PC-3 (cell line): ENCODE measurements around the gene MS4A18. TPM values are rescaled to one million over a fixed set of nuclear protein-coding genes. Genes with fewer than 3 reads are reported as not detected.
"Not testable (repeated sequence)": the region's sequence is repeated elsewhere in the genome, so short reads cannot be mapped to it uniquely, and the experiment has no call there.

Experiments
- ATAC-seq: fragments of 200-7000 bp; cut with Tn5 transposase; 2 replicates; pipeline ENCODE4 v1.9.1; 2020; ENCODE audit warnings: mild to moderate bottlenecking, moderate library complexity
- Bru-seq: library from RNA; stranded (reverse); fragments of 400-500 nt; gene quantifications from one replicate; lab custom pipeline; 2021; lab: Mats Ljungman, UMichigan
- BruChase-seq, 2 experiments: library from RNA; stranded (reverse); fragments of 400-500 nt; gene quantifications; one replicate each; lab custom pipeline; 2021; lab: Mats Ljungman, UMichigan
- BruUV-seq: library from RNA; stranded (reverse); fragments of 400-500 nt; replicated peaks from 2 replicates; lab custom pipeline; 2021; lab: Mats Ljungman, UMichigan
- CTCF ChIA-PET: fragments of 300-600 bp; sonication (Branson Sonifier 250); formaldehyde crosslinking; loops from one replicate; lab custom pipeline; 2022; ENCODE audit warnings: antibody characterized with exemption; lab: Charles Lee
- POLR2A ChIA-PET: fragments of 300-600 bp; sonication (Branson Sonifier 250); formaldehyde crosslinking; loops from one replicate; lab custom pipeline; 2022; ENCODE audit warnings: antibody characterized with exemption; ENCODE audit not compliant: unreplicated experiment; lab: Charles Lee
- DNase-seq: peaks from one replicate; pipeline ENCODE4 v3.0.0-alpha.2; 2015
- H2AFZ ChIP-seq: fragments of 300-600 bp; sonication (generic); 2 replicates; pipeline ENCODE4 v1.6.0; 2016; ENCODE audit warnings: antibody characterized with exemption, low read length
- H3F3A ChIP-seq: fragments of 300-600 bp; sonication (generic); one replicate; pipeline ENCODE4 v1.6.0; 2017; ENCODE audit warnings: antibody characterized with exemption, low read length, control low read depth, mild to moderate bottlenecking; ENCODE audit not compliant: unreplicated experiment
- H3K27ac ChIP-seq: fragments of 300-600 bp; sonication (generic); 2 replicates; pipeline ENCODE4 v1.5.1; 2016; ENCODE audit warnings: mild to moderate bottlenecking, low read length
- H3K27me3 ChIP-seq: fragments of 300-600 bp; sonication (generic); 2 replicates; pipeline ENCODE4 v1.6.1; 2016; ENCODE audit warnings: low read length, mixed read lengths
- H3K36me3 ChIP-seq: fragments of 300-600 bp; sonication (generic); 2 replicates; pipeline ENCODE4 v1.6.1; 2016; ENCODE audit warnings: low read depth, mixed run types, low read length, mixed read lengths
- H3K4me1 ChIP-seq: fragments of 300-600 bp; sonication (generic); 2 replicates; pipeline ENCODE4 v1.5.1; 2016; ENCODE audit warnings: low read length; ENCODE audit not compliant: insufficient read depth
- H3K4me2 ChIP-seq: fragments of 300-600 bp; sonication (generic); 2 replicates; pipeline ENCODE4 v1.6.0; 2016; ENCODE audit warnings: low read length
- H3K4me3 ChIP-seq: fragments of 300-600 bp; sonication (generic); 2 replicates; pipeline ENCODE4 v1.5.1; 2016; ENCODE audit warnings: mild to moderate bottlenecking, low read length, mixed read lengths
- H3K79me2 ChIP-seq: fragments of 300-600 bp; sonication (generic); 2 replicates; pipeline ENCODE4 v1.6.1; 2017; ENCODE audit warnings: low read length, mixed read lengths
- H3K9ac ChIP-seq: fragments of 300-600 bp; sonication (generic); 2 replicates; pipeline ENCODE4 v1.6.0; 2016; ENCODE audit warnings: mild to moderate bottlenecking, low read length
- H3K9me2 ChIP-seq: fragments of 300-600 bp; sonication (generic); replicated peaks from 2 replicates; pipeline ENCODE4 v1.6.1; 2016; ENCODE audit warnings: mixed run types, low read length, mixed read lengths
- H3K9me3 ChIP-seq: fragments of 300-600 bp; sonication (generic); 2 replicates; pipeline ENCODE4 v1.6.1; 2016; ENCODE audit warnings: low read length, mixed read lengths
- H4K20me1 ChIP-seq: fragments of 300-600 bp; sonication (generic); 2 replicates; pipeline ENCODE4 v1.6.1; 2016; ENCODE audit warnings: low read length, mixed read lengths
- CTCF ChIP-seq: fragments of 300-600 bp; sonication (generic); conservative IDR thresholded peaks from 2 replicates; pipeline ENCODE4 v1.5.1; 2017; ENCODE audit warnings: antibody characterized with exemption, low read depth, mild to moderate bottlenecking, low read length
- EZH2 ChIP-seq: fragments of 300-600 bp; sonication (generic); IDR thresholded peaks from one replicate; pipeline ENCODE4 v1.6.1; 2017; ENCODE audit warnings: antibody characterized with exemption, mild to moderate bottlenecking, low read length; ENCODE audit not compliant: unreplicated experiment
- EZH2phosphoT487 ChIP-seq: fragments of 300-600 bp; sonication (generic); IDR thresholded peaks from 2 replicates; pipeline ENCODE4 v1.6.1; 2018; ENCODE audit warnings: mild to moderate bottlenecking, antibody characterized with exemption, low read length, borderline replicate concordance
- intact Hi-C: fragments of 100-400 bp; cut with micrococcal nuclease; formaldehyde crosslinking; loops from 2 replicates; pipeline ENCODE4 v1.9.0; 2023
- long read RNA-seq: library from polyadenylated mRNA; unstranded; transcript quantifications from one replicate; pipeline ENCODE4 v2.0.0, GENCODE V29; 2021; ENCODE audit not compliant: unreplicated experiment
- total RNA-seq: library from RNA; depleted of rRNA; stranded (reverse); fragments of >200 nt; gene quantifications from 2 replicates; pipeline ENCODE4 v1.2.3, GENCODE V29; 2014; rRNA removed

Gene MS4A18
- total RNA-seq (not detected in 2 replicates), Bru-seq, nascent RNA (not detected), BruChase-seq, experiment 1, labeled RNA remaining after a 6-hour chase (not detected), BruChase-seq, experiment 2, labeled RNA remaining after a 2-hour chase (not detected)
- long read RNA-seq: 0 reads

- H3K27ac ChIP-seq: no peak within 1 kb of the TSS
- TF ChIP-seq CTCF (no peak), EZH2phosphoT487 (no peak)
- ATAC-seq (no peak), DNase-seq (no peak)
- no peaks in the 10 kb centered on the region for H4K20me1 ChIP-seq
- H3K9me2 ChIP-seq: no peaks in the 10 kb centered on the region
- no peaks in the 10 kb centered on the region for H3F3A ChIP-seq
- H3K36me3 ChIP-seq: no peaks in the 10 kb centered on the region
- ChIA-PET POLR2A (no interaction called here), CTCF (no interaction called here)
- H3K4me1 ChIP-seq: no peaks in the 10 kb centered on the region
- no peak within 1 kb of the TSS for H2AFZ ChIP-seq
- H3K4me3 ChIP-seq: no peak within 1 kb of the TSS
- H3K9ac ChIP-seq: no peak within 1 kb of the TSS
- no peak within 1 kb of the TSS for H3K4me2 ChIP-seq
- no peaks in the 10 kb centered on the region for H3K9me3 ChIP-seq
- H3K27me3 ChIP-seq: peaks cover 91% of the 10 kb centered on the region
- no peaks in the 10 kb centered on the region for H3K79me2 ChIP-seq
- no TSS peak for BruUV-seq
- intact Hi-C loops: no loop called here
Observed at GRCh38 chr11:60724420-60724819, at the start of gene MS4A18. TSS of gene MS4A18 (plus strand) at chr11:60724720.

- H3K79me2 ChIP-seq, H3K27ac ChIP-seq, H3K36me3 ChIP-seq, H3K4me2 ChIP-seq, H3K4me3 ChIP-seq, H3K4me1 ChIP-seq, H3K9me2 ChIP-seq, CTCF ChIA-PET, H3K9me3 ChIP-seq, H4K20me1 ChIP-seq, DNase-seq, H3F3A ChIP-seq, H3K27me3 ChIP-seq, POLR2A ChIA-PET, intact Hi-C loops, H3K9ac ChIP-seq, ATAC-seq, H2AFZ ChIP-seq, BruUV-seq: not testable (repeated sequence)
Observed at GRCh38 chr11:60678231-60678630, 46.3 kb upstream of the MS4A18 start.

- H3K27ac ChIP-seq: no peak overlapping the region
- no peak overlapping the region for H3K9ac ChIP-seq
- H3K4me1 ChIP-seq: no peaks in the 10 kb centered on the region
- DNase-seq (no peak), ATAC-seq (no peak)
- H3F3A ChIP-seq: no peaks in the 10 kb centered on the region
- no TSS peak for BruUV-seq
- no peak overlapping the region for H3K4me3 ChIP-seq
- POLR2A ChIA-PET: no interaction called here
- 0 out of 2 replicates have a peak, but pooled peaks cover 3% of the 10 kb centered on the region for H3K27me3 ChIP-seq
- peaks cover 9% of the 10 kb centered on the region; the same call in 1 of the 2 replicates for H3K9me3 ChIP-seq
- no peaks in the 10 kb centered on the region for H4K20me1 ChIP-seq
- intact Hi-C loops: no loop called here
- H3K79me2 ChIP-seq: no peaks in the 10 kb centered on the region
- no peak for TF ChIP-seq EZH2phosphoT487
- TF ChIP-seq CTCF: no peak
- TF ChIP-seq EZH2: no peak
- CTCF ChIA-PET: no interaction called here
- no peak overlapping the region for H2AFZ ChIP-seq
- H3K4me2 ChIP-seq: no peak overlapping the region
- no peaks in the 10 kb centered on the region for H3K36me3 ChIP-seq
- no peaks in the 10 kb centered on the region for H3K9me2 ChIP-seq
Observed at GRCh38 chr11:60679879-60680278, 44.6 kb upstream of the MS4A18 start.
